Thoracic aorta (tissue), 2 donors: Measurements from ENCODE around the gene TAS2R3. TPM values are rescaled to one million over a fixed set of nuclear protein-coding genes. Genes with fewer than 3 reads are reported as not detected.
"Not testable (repeated sequence)": the region's sequence is repeated elsewhere in the genome, so short reads cannot be mapped to it uniquely, and the experiment has no call there.

Source experiments
- ATAC-seq: fragments of 150-250 bp; one replicate; pipeline ENCODE4 v1.8.0; 2017; ENCODE audit warnings: low read depth; ENCODE audit not compliant: insufficient number of reproducible peaks, low FRiP score
- DNase-seq: peaks from one replicate; pipeline ENCODE4 v3.0.0-alpha.2; 2020; ENCODE audit warnings: low spot score
- H3K27ac ChIP-seq, 2 donors: fragments of 200-600 bp; sonication (generic); 1 replicate in 1 of 2; 2 replicates in 1 of 2; pipeline ENCODE4 v1.5.1; 2016; ENCODE audit warnings: mild to moderate bottlenecking in 2 of 2, moderate library complexity in 2 of 2
- H3K27me3 ChIP-seq: fragments of 200-600 bp; sonication (generic); replicated peaks from 2 replicates; pipeline ENCODE4 v1.6.0; 2016; ENCODE audit warnings: mild to moderate bottlenecking; ENCODE audit not compliant: insufficient read depth
- H3K36me3 ChIP-seq: fragments of 200-600 bp; sonication (generic); one replicate; pipeline ENCODE4 v1.5.1; 2016
- H3K4me1 ChIP-seq, 2 donors: fragments of 200-600 bp; sonication (generic); 1 replicate in 1 of 2; 2 replicates in 1 of 2; pipeline versions ENCODE4 v1.5.1 to v1.6.0; 2016; ENCODE audit warnings: low read depth in 2 of 2, mild to moderate bottlenecking in 1 of 2; ENCODE audit not compliant: control insufficient read depth in 1 of 2
- H3K4me3 ChIP-seq: fragments of 200-600 bp; sonication (generic); 2 replicates; pipeline ENCODE4 v1.5.1; 2016; ENCODE audit warnings: mild to moderate bottlenecking
- H3K9me3 ChIP-seq: fragments of 200-600 bp; sonication (generic); 2 replicates; pipeline ENCODE4 v1.5.1; 2016
- total RNA-seq, 2 donors: library from RNA; depleted of rRNA; stranded (reverse); fragments of >200 nt; gene quantifications; one replicate each; pipeline versions ENCODE4 v1.1.0 to v1.2.3, GENCODE V29; 2016
- TF ChIP-seq, protein P1 (sequence below): fragments of 200-600 bp; sonication (generic); IDR thresholded peaks from one replicate; pipeline ENCODE4 v1.5.1; 2019; ENCODE audit warnings: antibody characterized with exemption

Gene TAS2R3
- total RNA-seq, 2 donors from 2014 or later: 0.41 TPM; not detected in 1

DNA sequence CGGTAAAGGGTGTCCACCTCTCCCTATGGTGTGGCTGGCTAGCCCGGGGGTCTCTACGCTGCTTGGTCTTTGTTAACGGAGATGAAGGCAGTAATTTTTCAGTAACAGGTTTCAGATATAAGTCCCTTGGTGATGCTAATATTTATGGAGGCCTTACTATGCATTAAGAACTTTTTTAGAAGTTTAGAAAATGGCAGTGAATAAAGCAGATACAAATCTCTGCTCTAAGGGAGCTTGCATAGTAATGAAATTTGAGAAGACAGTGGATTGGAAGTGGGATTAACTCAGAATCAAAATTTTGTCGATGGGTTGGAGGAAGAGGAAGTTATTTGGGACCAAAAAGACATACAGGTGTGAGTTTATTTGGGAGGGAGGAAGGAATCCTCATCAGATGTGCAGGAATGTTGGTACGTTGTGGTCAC is 25.3 kb upstream of the TAS2R3 start:
- Histone ChIP-seq H3K4me1 (peaks cover 5 to 18% of the 10 kb centered on the region in 2 donors), H3K27ac (peak overlapping the region; percentile 64 to 65)
- no peak for DNase-seq

DNA sequence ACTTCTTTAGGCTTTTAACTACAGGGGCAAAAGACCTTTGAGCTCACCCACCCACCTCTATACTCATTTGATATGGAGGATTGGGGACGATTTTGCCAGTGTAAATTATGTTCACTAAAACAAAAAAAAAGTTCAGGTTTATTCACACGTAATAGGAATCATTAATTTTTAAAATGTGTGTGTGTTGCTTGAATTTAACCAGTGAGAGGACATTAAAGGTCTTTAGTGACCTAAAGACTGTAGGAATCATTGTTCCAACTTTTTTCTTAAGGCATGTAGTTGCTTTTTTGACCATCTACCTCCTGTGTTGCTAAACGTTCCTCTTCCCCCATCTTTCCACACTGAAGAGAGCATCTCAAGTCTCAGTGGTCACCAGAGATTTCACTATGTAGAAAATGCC is 24.6 kb upstream of the TAS2R3 start:
- Histone ChIP-seq H3K27me3 (no peaks in the 10 kb centered on the region), H3K4me1 (peaks cover 5 to 18% of the 10 kb centered on the region in 2 donors), H3K9me3 (no peaks in the 10 kb centered on the region), H3K27ac (no peak overlapping the region), H3K4me3 (peak overlapping the region; percentile 74), H3K36me3 (peaks cover 25% of the 10 kb centered on the region)
- DNase-seq: no peak
- no peak for ATAC-seq
- TF ChIP-seq, protein P1, sequence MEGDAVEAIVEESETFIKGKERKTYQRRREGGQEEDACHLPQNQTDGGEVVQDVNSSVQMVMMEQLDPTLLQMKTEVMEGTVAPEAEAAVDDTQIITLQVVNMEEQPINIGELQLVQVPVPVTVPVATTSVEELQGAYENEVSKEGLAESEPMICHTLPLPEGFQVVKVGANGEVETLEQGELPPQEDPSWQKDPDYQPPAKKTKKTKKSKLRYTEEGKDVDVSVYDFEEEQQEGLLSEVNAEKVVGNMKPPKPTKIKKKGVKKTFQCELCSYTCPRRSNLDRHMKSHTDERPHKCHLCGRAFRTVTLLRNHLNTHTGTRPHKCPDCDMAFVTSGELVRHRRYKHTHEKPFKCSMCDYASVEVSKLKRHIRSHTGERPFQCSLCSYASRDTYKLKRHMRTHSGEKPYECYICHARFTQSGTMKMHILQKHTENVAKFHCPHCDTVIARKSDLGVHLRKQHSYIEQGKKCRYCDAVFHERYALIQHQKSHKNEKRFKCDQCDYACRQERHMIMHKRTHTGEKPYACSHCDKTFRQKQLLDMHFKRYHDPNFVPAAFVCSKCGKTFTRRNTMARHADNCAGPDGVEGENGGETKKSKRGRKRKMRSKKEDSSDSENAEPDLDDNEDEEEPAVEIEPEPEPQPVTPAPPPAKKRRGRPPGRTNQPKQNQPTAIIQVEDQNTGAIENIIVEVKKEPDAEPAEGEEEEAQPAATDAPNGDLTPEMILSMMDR: no peak

More for the DNA sequence above, 25.3 kb upstream of the TAS2R3 start:
- Histone ChIP-seq H3K9me3 (no peaks in the 10 kb centered on the region), H3K27me3 (no peaks in the 10 kb centered on the region), H3K36me3 (peaks cover 18% of the 10 kb centered on the region), H3K4me3 (peak overlapping the region; percentile 74)
- TF ChIP-seq, protein P1: no peak
- ATAC-seq: no peak

DNA sequence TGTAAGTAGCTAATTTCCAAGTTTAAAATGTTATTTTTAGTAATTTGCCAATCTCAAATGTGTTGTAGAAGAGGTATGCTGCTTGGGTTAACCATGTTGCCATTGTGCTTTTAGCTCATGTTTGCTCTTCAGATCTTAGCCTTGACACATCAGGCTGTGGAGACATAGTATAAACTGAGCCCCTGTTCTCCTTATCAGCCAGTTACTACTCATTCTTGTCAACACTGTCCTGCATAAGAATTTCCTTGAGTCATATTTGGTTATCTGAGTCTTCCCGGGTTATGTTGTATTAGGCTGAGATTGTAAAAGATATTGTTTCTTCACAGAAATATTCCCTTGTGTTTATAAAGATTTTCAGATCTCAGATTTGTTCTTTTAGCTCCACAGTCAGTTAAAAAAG is 21.7 kb upstream of the TAS2R3 start:
- DNase-seq (no peak), ATAC-seq (no peak)
- Histone ChIP-seq H3K9me3 (no peaks in the 10 kb centered on the region), H3K36me3 (peaks cover 44% of the 10 kb centered on the region), H3K27me3 (no peaks in the 10 kb centered on the region), H3K4me1 (peaks cover 2 to 15% of the 10 kb centered on the region in 2 donors), H3K4me3 (no peak overlapping the region), H3K27ac (no peak overlapping the region)
- TF ChIP-seq, protein P1: no peak

DNA sequence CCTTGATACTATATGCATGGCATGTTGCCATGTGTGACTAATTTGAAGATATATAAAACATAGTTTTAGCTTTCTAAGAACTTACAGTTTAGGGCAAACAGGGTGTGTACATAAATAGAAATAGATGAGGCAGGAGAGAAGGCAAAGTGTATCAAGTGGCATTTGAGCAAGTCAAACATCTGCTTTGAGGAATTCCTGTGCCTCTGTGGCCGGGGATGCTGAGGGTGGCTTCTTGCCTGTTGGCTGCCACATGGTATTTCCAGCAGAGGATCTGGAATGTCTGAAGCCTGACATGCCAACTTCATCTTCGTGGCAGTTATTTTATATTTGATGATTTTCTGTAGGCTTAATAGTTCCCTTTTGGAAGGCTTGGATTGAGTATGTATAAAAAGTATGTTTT is 19.8 kb upstream of the TAS2R3 start:
- TF ChIP-seq, protein P1: no peak
- H3K27me3 ChIP-seq: no peaks in the 10 kb centered on the region
- ATAC-seq: no peak
- H3K4me1 ChIP-seq: peaks cover 0 to 6% of the 10 kb centered on the region in 2 donors
- no peak overlapping the region for H3K27ac ChIP-seq
- H3K9me3 ChIP-seq: no peaks in the 10 kb centered on the region
- no peak overlapping the region for H3K4me3 ChIP-seq
- no peak for DNase-seq
- H3K36me3 ChIP-seq: peaks cover 48% of the 10 kb centered on the region

DNA sequence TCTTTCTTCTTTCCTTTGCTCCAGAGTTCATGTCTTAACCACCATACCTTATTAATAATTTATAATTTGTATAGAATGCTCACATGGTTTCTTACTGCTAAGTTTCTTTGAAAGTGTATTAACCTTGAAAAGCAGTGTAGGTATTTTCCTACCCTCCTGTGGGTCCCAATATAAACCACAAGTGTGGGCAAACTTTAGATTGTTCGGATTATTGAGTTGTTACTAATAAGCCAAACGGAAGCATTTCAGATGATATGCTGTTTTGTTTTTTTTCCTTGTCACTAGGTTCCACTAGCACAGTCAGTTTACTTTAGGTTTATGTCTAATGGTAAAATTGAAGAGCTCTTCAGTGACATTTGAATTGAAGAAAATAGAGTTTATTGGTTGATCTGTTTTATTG is 15.5 kb upstream of the TAS2R3 start:
- H3K4me3 ChIP-seq: no peak overlapping the region
- H3K27me3 ChIP-seq: no peaks in the 10 kb centered on the region
- H3K4me1 ChIP-seq: no peaks in the 10 kb centered on the region
- no peak overlapping the region for H3K27ac ChIP-seq
- H3K36me3 ChIP-seq: peaks cover 68% of the 10 kb centered on the region
- no peak for ATAC-seq
- no peak for DNase-seq
- peaks cover 23% of the 10 kb centered on the region for H3K9me3 ChIP-seq
- TF ChIP-seq, protein P1: no peak

DNA sequence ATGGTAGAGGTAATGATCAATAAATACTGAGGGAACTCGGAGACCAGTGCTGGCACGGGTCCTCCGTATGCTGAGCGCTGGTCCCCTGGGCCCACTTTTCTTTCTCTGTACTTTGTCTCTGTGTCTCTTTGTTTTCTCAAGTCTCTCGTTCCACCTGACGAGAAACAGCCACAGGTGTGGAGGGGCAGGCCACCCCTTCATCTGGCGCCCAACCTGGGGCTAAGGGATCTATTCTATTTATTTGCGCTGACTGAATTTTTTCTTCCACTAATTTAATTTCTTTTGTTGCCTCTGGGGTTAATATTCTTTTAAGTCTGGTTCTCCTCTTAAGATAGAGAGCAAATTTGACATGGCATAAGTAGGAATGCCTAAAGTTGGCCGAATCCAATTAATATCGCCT is 12.0 kb upstream of the TAS2R3 start:
- H3K27ac ChIP-seq, ATAC-seq, H3K4me1 ChIP-seq, DNase-seq, H3K4me3 ChIP-seq, H3K27me3 ChIP-seq: not testable (repeated sequence)
- Histone ChIP-seq H3K9me3 (peaks cover 23% of the 10 kb centered on the region), H3K36me3 (peaks cover 48% of the 10 kb centered on the region)
